NCI-H748 (cell line): Measurements from ENCODE around the gene TMEM214.

Experiments
- DNase-seq: peaks from one replicate; lab custom pipeline; 2025; ENCODE audit not compliant: unreplicated experiment; lab: John Stamatoyannopoulos, UW

TMEM214 gene

GRCh38 chr2:27039426-27039825 lies 6.7 kb downstream of the TMEM214 start:
- DNase-seq: no peak

- DNase-seq: no peak
These were observed 7.1 kb downstream of the TMEM214 start for GRCh38 chr2:27039871-27040270.

DNA sequence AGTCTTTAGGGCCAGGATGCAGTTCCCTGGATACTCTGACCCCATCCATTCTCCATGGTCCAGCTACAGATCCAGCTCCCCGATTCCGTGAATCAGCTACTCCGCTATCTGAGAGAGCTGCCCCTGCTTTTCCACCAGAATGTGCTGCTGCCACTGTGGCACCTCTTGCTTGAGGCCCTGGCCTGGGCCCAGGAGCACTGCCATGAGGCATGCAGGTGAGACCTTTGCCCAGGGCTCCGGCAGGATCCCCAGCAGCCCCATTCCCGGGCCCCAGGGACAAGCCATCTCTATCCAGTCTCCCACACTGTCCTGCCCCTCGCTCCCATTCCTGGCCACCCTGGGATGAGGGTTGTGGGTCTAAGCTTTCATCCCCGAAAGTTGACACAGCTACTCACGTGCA lies 7.5 kb downstream of the TMEM214 start:
- no peak for DNase-seq

GRCh38 chr2:27041752-27042151 lies 9.0 kb downstream of the TMEM214 start:
- DNase-seq: no peak

DNA sequence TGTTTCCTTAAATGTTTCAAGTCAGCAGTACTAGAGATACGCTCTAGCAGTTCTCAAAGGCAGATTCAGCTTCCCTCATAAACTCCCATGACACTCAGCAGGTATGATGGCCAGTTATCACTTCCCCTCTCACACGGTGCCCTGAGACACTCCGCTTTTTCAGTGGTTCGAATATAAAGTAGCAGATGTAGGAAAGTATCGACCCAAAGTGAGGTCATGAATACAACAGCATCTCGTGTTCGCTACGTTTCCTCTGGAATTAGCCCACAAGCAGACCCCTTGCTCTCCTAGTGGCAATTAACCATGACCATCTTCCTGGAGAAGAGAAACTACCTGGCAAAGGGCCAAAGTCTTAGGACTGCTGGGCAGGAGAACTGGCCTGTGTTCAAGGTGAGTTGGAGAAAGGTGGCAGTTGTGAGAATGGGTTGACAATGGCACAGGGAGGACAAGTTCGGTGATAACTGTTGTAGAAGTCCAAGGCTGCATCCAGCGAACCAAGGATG lies 9.4 kb downstream of the TMEM214 start:
- DNase-seq: peak; percentile 27

DNA sequence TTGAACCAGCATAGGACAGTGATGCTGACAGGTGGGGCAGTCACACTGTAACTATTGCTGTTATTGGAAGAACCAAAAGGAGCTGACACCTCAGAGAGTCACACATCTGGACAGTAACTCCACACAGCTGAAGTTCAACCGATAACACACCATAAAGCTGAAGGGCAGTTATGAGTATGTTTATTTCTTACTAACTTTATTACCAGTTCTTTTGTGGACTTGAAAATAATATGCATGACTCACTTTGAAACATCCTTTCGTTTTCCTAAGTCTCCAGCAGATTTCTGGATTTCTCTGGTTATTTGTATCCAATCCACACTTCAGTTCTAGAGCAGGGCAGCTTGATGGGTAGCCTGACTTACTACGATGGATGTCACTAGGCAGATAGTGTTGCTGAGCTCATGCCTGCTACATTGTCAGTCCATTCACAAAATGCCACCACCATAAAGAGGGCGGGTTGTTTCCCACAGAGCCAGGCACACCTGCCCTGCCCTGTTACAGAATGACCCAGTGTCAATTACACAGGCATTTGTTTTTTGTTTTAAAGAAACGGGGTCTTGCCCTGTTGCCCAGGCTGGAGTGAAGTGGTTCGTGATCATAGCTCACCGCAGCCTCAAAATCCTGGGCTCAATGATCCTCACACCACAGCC lies 10.3 kb downstream of the TMEM214 start:
- no peak for DNase-seq

DNA sequence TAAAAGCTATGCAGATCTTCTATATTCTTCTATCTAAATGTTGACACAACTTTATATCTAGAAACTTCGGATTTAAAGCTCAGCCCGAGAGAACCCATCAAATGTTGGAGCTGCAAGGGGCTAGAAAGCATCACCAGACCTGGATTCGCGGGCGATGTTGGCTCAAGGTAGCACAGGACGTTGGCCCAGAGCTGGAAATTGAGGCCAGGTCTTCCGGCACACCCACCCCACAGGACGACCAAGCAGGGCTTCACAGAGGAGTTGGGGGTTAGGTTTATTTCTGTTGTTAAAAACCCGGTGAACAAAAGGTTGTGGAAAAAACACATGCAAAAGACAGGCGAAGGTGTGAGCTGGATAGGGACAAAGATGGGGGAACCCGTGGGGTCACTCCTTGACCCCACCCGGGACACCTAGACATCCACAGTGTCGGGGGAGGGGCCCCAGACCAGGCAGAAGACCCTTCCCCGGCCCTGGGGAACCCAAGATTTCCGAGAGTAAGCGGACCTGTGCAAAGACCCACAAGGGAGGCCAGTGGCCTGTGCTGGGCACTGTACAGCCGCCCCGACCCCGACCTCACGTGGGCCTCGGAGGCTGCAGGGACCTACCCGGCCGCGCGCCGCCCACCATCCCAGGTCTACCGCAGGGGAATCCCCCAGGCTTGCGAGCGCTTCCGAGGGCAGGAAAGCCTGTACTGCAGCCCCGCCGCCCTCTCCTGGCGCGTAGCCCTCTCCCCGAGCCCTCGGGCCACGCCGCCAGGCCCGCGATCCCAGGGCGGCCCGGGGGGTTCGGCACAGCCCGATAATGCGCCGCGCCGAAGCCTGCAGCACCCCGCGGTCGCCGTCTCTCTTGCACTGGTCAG lies 16.9 kb downstream of the TMEM214 start:
- peak; percentile 79 for DNase-seq

- peak; percentile 92 for DNase-seq
These were observed 17.7 kb downstream of the TMEM214 start for GRCh38 chr2:27050281-27050995.

- peak; percentile 95 for DNase-seq
These were observed 18.5 kb downstream of the TMEM214 start, which contains the start of gene AGBL5 for GRCh38 chr2:27050996-27051901. TSS of gene AGBL5 (plus strand) at chr2:27051668. CDS start at chr2:27052959, 1,291 bp downstream.

DNA sequence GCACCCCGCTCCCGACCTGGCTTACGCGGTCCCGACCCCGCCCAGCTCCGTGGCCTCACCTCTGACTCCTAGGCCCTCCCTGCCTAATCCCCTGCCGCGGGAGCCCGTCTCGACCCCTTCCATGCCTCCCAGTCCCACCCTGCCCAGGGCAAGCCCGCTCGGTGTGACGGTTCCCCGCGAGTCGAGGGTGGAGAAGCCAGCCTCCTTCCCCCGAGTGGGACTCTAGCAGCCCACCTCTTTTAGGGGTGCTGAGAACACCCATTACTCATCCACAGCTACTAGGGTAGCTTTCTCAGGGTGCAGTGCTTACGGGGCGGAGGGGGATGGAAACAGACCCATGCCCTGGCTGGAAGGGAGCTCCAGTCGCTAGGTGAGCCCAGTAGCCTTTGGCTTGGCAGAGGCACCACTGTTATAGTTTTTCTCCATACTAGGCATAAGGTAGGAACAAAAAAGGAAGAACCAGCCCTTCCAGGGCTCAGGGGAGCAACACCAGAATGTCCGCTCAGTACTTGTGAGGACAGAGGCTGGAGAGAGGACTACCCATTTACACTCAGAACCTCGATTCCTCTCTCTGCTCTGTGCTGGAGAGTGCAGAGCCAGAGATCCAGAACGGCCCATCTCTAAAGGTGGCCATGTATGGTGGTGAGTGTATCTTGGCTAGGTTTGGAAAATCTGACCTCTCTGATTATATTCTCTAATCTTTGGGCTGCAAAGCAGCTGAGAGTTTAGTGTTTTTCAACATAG lies 19.3 kb downstream of the TMEM214 start:
- peak; percentile 50 for DNase-seq

DNA sequence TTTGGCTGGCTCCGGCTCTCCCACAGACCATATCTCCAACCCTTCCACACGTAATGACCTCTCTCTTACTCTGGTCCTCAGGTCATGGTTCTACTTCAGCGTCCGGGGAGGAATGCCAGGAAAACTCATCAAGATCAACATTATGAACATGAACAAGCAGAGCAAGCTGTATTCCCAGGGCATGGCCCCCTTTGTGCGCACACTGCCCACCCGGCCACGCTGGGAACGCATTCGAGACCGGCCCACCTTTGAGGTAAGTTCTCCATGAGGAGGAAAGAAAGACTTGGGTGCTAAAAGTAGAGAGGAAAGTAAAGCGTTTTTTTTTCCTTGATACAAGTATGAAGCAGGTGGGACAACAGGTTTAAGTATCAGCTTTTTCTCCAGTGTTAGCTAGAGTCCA lies 20.6 kb downstream of the TMEM214 start:
- no peak for DNase-seq

GRCh38 chr2:27053776-27054175 lies 21.0 kb downstream of the TMEM214 start:
- no peak for DNase-seq

- DNase-seq: no peak
These were observed 22.0 kb downstream of the TMEM214 start for GRCh38 chr2:27054721-27055120.

DNA sequence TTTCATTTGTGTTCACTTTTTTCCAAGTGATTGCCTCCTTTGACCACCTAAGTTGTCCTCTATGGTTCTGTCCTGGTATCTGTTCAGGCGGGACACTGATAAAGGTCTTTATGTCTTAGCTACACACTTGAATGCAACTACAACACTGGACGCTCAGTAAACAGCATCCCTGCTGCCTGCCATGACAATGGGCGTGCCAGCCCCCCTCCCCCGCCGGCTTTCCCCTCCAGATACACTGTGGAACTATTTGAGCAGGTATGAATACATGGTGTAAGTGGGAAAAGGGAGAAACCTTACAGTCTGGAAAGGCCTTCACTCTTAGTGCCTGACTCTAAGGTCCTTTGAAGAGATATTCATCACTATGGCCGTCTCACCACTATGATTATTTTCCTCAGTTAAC lies 24.4 kb downstream of the TMEM214 start:
- no peak for DNase-seq

DNA sequence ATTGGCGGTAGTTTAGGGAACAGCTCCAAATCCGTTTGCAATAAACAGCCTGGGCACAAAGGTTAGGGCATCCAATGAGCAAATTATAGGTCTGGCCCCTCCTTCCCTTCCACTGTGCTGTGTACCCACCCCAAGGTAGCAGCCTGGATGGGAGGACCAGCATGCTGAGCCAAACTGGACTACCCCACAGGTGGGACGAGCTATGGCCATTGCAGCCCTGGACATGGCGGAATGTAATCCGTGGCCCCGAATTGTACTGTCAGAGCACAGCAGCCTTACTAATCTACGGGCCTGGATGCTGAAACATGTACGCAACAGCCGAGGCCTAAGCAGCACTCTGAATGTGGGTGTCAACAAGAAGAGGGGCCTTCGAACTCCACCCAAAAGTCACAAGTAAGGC lies 25.4 kb downstream of the TMEM214 start:
- no peak for DNase-seq

GRCh38 chr2:27059141-27059820 lies 26.5 kb downstream of the TMEM214 start:
- DNase-seq: no peak

DNA sequence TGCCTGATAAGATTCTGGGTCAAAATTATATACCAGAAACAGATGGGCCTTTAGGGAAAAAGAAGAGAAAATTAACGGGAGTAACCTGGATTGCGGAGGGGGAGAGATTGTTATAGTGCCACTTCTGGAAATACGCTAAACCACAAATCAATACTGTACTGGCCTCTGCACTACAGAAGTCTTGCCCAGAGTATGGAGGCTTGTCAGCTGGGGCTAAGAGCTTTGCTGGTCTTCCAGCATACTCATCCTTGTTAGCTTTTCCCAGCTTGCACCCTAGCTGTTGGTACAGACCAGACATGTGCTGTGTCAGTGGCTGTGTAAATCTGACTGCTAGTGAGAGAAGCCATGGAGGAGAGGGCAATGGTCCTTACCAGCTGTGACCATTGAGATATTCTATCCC lies 27.6 kb downstream of the TMEM214 start:
- DNase-seq: no peak

DNA sequence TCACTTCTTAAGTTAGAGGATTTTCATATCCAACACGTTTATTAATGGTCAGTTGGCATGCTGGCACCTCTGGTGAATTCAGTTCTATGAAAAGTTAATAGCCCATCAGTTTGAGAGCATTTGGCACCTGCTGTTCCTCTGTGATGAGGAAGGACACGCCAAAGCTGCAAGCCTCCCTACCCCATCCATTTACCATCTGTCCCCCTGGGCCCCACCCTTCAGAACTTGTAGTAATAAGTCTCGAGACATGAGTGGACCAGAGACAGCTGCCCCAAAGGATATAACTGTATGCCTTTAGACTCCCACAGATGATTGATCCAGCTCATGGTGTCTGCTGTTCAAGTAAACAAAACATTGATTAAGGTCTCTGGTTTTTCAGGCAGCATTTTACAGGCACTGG lies 32.4 kb downstream of the TMEM214 start:
- DNase-seq: no peak

- no peak for DNase-seq
These were observed 34.6 kb downstream of the TMEM214 start for GRCh38 chr2:27067385-27067784.
